K562 (cell line): ENCODE results near the gene CNKSR2. TPM values are rescaled to one million over a fixed set of nuclear protein-coding genes. Genes with fewer than 3 reads are reported as not detected.

Experiments used
- ATAC-seq: fragments of 200-7000 bp; cut with Tn5 transposase; 3 replicates; pipeline ENCODE4 v1.9.1; 2020; ENCODE audit warnings: moderate library complexity
- BruUV-seq: library from RNA; stranded (reverse); fragments of 400-500 nt; replicated peaks from 2 replicates; lab custom pipeline; 2021; lab: Mats Ljungman, UMichigan
- CTCF ChIA-PET: fragments of 300-600 bp; formaldehyde crosslinking; extraction: SDS; loops from one replicate; lab custom pipeline; 2021; ENCODE audit warnings: low intra/inter-chr PET ratio; lab: Yijun Ruan, JAX
- POLR2A ChIA-PET: fragments of 300-600, 350-650 bp; sonication (Branson Sonifier 250); formaldehyde crosslinking; extraction: SDS; loops from one replicate; lab custom pipeline; 2021; ENCODE audit warnings: antibody characterized with exemption, inconsistent platforms; lab: Yijun Ruan, JAX
- DNase-seq, 4 experiments: peaks; one replicate each; pipeline versions ENCODE4 v3.0.0 to v3.0.0-alpha.2; 2011 to 2018; ENCODE audit warnings: low spot score in 3 of 4, mixed read lengths in 3 of 4; ENCODE audit errors: extremely low read depth in 1 of 4
- FAIRE-seq: peaks from 2 replicates; lab custom pipeline; 2011; peaks lifted over from hg19 to GRCh38; lab: Jason Lieb, UNC
- H2AFZ ChIP-seq: 2 replicates; pipeline ENCODE4 v1.6.0; 2011; ENCODE audit warnings: low read depth, low read length, control low read depth, inconsistent platforms
- H3K27ac ChIP-seq: fragments of 200-600 bp; 3 replicates; pipeline ENCODE4 v1.8.0; 2011; ENCODE audit warnings: low read depth, mild to moderate bottlenecking, control low read depth, inconsistent platforms, low read length, moderate library complexity, mixed read lengths; ENCODE audit errors: extremely low read depth
- H3K27me3 ChIP-seq, 2 experiments: fragments of 300-600 bp in 1 of 2; 2 replicates in 1 of 2; 3 replicates in 1 of 2; pipeline versions ENCODE4 v1.6.0 to v1.8.0; 2011; ENCODE audit warnings: inconsistent platforms in 2 of 2, low read length in 2 of 2, mild to moderate bottlenecking in 1 of 2, mixed read lengths in 1 of 2, moderate library complexity in 1 of 2; ENCODE audit not compliant: control insufficient read depth in 2 of 2, insufficient read depth in 2 of 2
- H3K36me3 ChIP-seq: fragments of 300-600 bp; 3 replicates; pipeline ENCODE4 v1.8.0; 2011; ENCODE audit warnings: mild to moderate bottlenecking, low read length, inconsistent platforms; ENCODE audit not compliant: control insufficient read depth, insufficient read depth
- H3K4me1 ChIP-seq, 2 experiments: fragments of 200-600 bp in 1 of 2; replicated peaks in 1 of 2; 2 replicates in 1 of 2; 3 replicates in 1 of 2; pipeline versions ENCODE4 v1.5.1 to v1.8.0; 2011; ENCODE audit warnings: inconsistent platforms in 2 of 2, low read length in 2 of 2, mild to moderate bottlenecking in 1 of 2, mixed read lengths in 1 of 2, moderate library complexity in 1 of 2; ENCODE audit not compliant: control insufficient read depth in 2 of 2, insufficient read depth in 2 of 2
- H3K4me2 ChIP-seq: 2 replicates; pipeline ENCODE4 v1.6.1; 2011; ENCODE audit warnings: low read length, control low read depth, inconsistent platforms, mixed read lengths; ENCODE audit not compliant: insufficient read depth
- H3K4me3 ChIP-seq: fragments of 200-600 bp; sonication (generic), shearing (Covaris generic); 2 replicates; pipeline ENCODE4 v1.5.1; 2016; ENCODE audit warnings: control low read depth, inconsistent platforms
- H3K79me2 ChIP-seq: fragments of 200-600 bp; 3 replicates; pipeline ENCODE4 v1.8.0; 2011; ENCODE audit warnings: low read length, inconsistent platforms; ENCODE audit not compliant: control insufficient read depth, insufficient read depth
- H3K9ac ChIP-seq, 2 experiments: 2 replicates each; pipeline versions ENCODE4 v1.6.0 to v1.6.1; 2011; ENCODE audit warnings: low read depth in 2 of 2, low read length in 2 of 2, control low read depth in 1 of 2, inconsistent platforms in 1 of 2, mild to moderate bottlenecking in 1 of 2, mixed read lengths in 1 of 2; ENCODE audit not compliant: insufficient read depth in 1 of 2
- H3K9me1 ChIP-seq: one replicate; pipeline ENCODE4 v1.6.0; 2011; ENCODE audit warnings: inconsistent platforms, mild to moderate bottlenecking, low read length, moderate library complexity; ENCODE audit not compliant: control insufficient read depth, insufficient read depth
- H3K9me3 ChIP-seq: replicated peaks from 2 replicates; pipeline ENCODE4 v1.5.1; 2011; ENCODE audit warnings: low read depth, low read length, inconsistent platforms; ENCODE audit not compliant: control insufficient read depth, insufficient read depth
- H4K20me1 ChIP-seq: replicated peaks from 2 replicates; pipeline ENCODE4 v1.6.1; 2011; ENCODE audit warnings: low read length, inconsistent platforms, mixed read lengths; ENCODE audit not compliant: control insufficient read depth, insufficient read depth
- EZH2 ChIP-seq: IDR thresholded peaks from 2 replicates; pipeline ENCODE4 v1.6.1; 2012; ENCODE audit warnings: low read depth, mild to moderate bottlenecking, inconsistent platforms, low read length, borderline replicate concordance
- FOXJ3 ChIP-seq: sonication (generic); formaldehyde crosslinking; IDR thresholded peaks from 2 replicates; pipeline ENCODE4 v1.4.0; 2020; ENCODE audit warnings: mild to moderate bottlenecking, missing genetic modification reagents
- OTX1 ChIP-seq: fragments of 450-650 bp; formaldehyde crosslinking; IDR thresholded peaks from 2 replicates; pipeline ENCODE4 v1.4.0; 2022; ENCODE audit warnings: mild to moderate bottlenecking
- PPARD ChIP-seq: fragments of 250-450 bp; sonication (Bioruptor Pico); IDR thresholded peaks from 2 replicates; pipeline ENCODE4 v1.8.0; 2022; ENCODE audit warnings: inconsistent platforms, mild to moderate bottlenecking, moderate library complexity
- ZNF79 ChIP-seq: fragments of 250-450 bp; sonication (Bioruptor Pico); IDR thresholded peaks from 2 replicates; pipeline ENCODE4 v1.4.0; 2020; ENCODE audit warnings: low read depth, mild to moderate bottlenecking, moderate library complexity
- WGBS: fragments of 100-300 bp; shearing (Covaris generic); methylation state at CpG from one replicate; pipeline ENCODE4 v1.1.6; 2016; ENCODE audit warnings: low coverage, mixed read lengths; ENCODE audit not compliant: insufficient coverage; ENCODE audit errors: missing lambda C conversion rate; 5-methylcytosine and 5-hydroxymethylcytosine counted together
- in situ Hi-C: fragments of 300-500 bp; cut with MboI; formaldehyde crosslinking; loops from 4 replicates; pipeline ENCODE4 v1.15.0; 2018; ENCODE audit warnings: inconsistent platforms, mixed read lengths
- intact Hi-C: fragments of 100-400 bp; cut with micrococcal nuclease; formaldehyde crosslinking; loops from 2 replicates; pipeline ENCODE4 v1.14.2; 2022
- polyA plus RNA-seq, 8 experiments: library from polyadenylated mRNA; depleted of rRNA in 4 of 8; stranded (reverse) in 5 of 8; unstranded in 3 of 8; fragments of >200 nt; fragmentation: Nextera tagmentation in 2 of 8; fragmentation: Illumina TruSeq in 1 of 8; extraction: Ambion mirVana in 2 of 8; extraction: Trizol in 1 of 8; gene quantifications; 2 replicates each; pipeline versions ENCODE4 v1.2.1 to v1.2.3, GENCODE V29; 2011 to 2014; ENCODE audit warnings: inconsistent platforms in 1 of 8, missing spikeins in 1 of 8
- total RNA-seq, 7 experiments: library from RNA; depleted of rRNA in 6 of 7; stranded (reverse); fragments of >200 nt in 6 of 7; fragmentation: Illumina TruSeq in 2 of 7; extraction: Trizol in 2 of 7; gene quantifications; 2 replicates each; pipeline versions ENCODE4 v1.2.1 to v1.2.3, GENCODE V29; 2011 to 2021; ENCODE audit warnings: low replicate concordance in 1 of 7
- TF ChIP-seq, protein P1 (sequence below): sonication (generic); formaldehyde crosslinking; IDR thresholded peaks from 2 replicates; pipeline ENCODE4 v1.8.1; 2023; ENCODE audit warnings: missing genetic modification reagents, mild to moderate bottlenecking, borderline replicate concordance

The CNKSR2 gene
- total and polyA plus RNA-seq, 9 of the 15 experiments (the other 6 are each of a cell fraction or from before 2014, with no cell fraction given): not detected

DNA sequence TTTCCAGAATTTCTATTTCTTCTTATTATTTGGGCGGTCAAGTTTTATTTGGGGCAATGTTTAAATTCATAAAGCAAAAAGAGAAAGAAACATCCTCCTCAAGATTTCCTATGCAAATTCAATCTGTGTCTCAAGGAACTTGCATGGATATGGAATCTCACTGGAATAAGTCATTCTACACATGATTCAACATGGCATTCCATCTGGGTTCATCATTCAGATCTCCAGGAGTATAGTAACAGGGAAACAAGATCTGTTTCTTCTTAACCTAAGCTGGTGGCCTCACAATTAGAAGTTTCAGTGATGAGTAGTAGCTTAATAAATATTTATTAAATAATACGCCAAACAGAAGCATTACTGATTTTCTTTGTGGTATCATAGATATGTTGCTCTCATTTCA, 264.1 kb downstream of the CNKSR2 start:
- no peak for ATAC-seq
- in situ Hi-C loops (no loop called here), intact Hi-C loops (no loop called here)
- no peak for FAIRE-seq
- ChIA-PET POLR2A (no interaction called here), CTCF (no interaction called here)
- Histone ChIP-seq H3K4me3 (no peak overlapping the region), H3K9me3 (no peaks in the 10 kb centered on the region), H3K36me3 (no peaks in the 10 kb centered on the region), H3K27ac (no peak overlapping the region), H3K4me2 (no peak overlapping the region), H3K79me2 (no peaks in the 10 kb centered on the region), H2AFZ (no peak overlapping the region), H3K4me1 (no peaks in the 10 kb centered on the region), H3K27me3 (no peaks in the 10 kb centered on the region), H3K9ac (no peak overlapping the region), H3K9me1 (no peaks in the 10 kb centered on the region), H4K20me1 (no peaks in the 10 kb centered on the region)
- no TSS peak for BruUV-seq
- no peak for DNase-seq
- 6% methylated on average over 2 of the region's 2 CpGs for WGBS
- no peak for TF ChIP-seq EZH2
- no peak for TF ChIP-seq OTX1 (CRISPR knock-in tag)
- no peak for TF ChIP-seq FOXJ3 (CRISPR knock-in tag)
- no peak for TF ChIP-seq PPARD
- TF ChIP-seq, protein P1, sequence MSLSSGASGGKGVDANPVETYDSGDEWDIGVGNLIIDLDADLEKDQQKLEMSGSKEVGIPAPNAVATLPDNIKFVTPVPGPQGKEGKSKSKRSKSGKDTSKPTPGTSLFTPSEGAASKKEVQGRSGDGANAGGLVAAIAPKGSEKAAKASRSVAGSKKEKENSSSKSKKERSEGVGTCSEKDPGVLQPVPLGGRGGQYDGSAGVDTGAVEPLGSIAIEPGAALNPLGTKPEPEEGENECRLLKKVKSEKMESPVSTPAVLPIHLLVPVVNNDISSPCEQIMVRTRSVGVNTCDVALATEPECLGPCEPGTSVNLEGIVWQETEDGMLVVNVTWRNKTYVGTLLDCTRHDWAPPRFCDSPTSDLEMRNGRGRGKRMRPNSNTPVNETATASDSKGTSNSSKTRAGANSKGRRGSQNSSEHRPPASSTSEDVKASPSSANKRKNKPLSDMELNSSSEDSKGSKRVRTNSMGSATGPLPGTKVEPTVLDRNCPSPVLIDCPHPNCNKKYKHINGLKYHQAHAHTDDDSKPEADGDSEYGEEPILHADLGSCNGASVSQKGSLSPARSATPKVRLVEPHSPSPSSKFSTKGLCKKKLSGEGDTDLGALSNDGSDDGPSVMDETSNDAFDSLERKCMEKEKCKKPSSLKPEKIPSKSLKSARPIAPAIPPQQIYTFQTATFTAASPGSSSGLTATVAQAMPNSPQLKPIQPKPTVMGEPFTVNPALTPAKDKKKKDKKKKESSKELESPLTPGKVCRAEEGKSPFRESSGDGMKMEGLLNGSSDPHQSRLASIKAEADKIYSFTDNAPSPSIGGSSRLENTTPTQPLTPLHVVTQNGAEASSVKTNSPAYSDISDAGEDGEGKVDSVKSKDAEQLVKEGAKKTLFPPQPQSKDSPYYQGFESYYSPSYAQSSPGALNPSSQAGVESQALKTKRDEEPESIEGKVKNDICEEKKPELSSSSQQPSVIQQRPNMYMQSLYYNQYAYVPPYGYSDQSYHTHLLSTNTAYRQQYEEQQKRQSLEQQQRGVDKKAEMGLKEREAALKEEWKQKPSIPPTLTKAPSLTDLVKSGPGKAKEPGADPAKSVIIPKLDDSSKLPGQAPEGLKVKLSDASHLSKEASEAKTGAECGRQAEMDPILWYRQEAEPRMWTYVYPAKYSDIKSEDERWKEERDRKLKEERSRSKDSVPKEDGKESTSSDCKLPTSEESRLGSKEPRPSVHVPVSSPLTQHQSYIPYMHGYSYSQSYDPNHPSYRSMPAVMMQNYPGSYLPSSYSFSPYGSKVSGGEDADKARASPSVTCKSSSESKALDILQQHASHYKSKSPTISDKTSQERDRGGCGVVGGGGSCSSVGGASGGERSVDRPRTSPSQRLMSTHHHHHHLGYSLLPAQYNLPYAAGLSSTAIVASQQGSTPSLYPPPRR (CRISPR knock-in tag): no peak
- TF ChIP-seq ZNF79 (CRISPR knock-in tag): no peak
